ENCODE measurements around the gene RNF208.

GRCh38 chr9:137232101-137232500, 10.1 kb upstream of the RNF208 start:
- no peak for TF ChIP-seq CTCF (conservative IDR thresholded peaks at IDR 0.05 in 1 of 2, IDR thresholded peaks at IDR 0.05 in 1 of 2; ENCODE audit: low read depth in 1 of 2, low read length in 2 of 2)
- no peak for TF ChIP-seq EZH2 (IDR thresholded peaks at IDR 0.05; ENCODE audit: low read length, missing control alignments)

Measured in fibroblast of lung (primary cell).